GM23338 (cell line): Measurements from ENCODE around the gene CFHR2. TPM values are rescaled to one million over a fixed set of nuclear protein-coding genes. Genes with fewer than 3 reads are reported as not detected.

ENCODE experiments used
- CREB1 ChIP-seq: fragments of 250-450 bp; sonication (Bioruptor Pico); IDR thresholded peaks from 2 replicates; pipeline ENCODE4 v1.5.0; 2020; ENCODE audit warnings: low read depth, mild to moderate bottlenecking, moderate library complexity
- EZH2 ChIP-seq: fragments of 200-600 bp; sonication (generic); IDR thresholded peaks from one replicate; pipeline ENCODE4 v1.8.0; 2017; ENCODE audit warnings: antibody characterized with exemption, mild to moderate bottlenecking, low read depth; ENCODE audit not compliant: unreplicated experiment
- EZH2phosphoT487 ChIP-seq: fragments of 200-600 bp; sonication (generic); IDR thresholded peaks from one replicate; pipeline ENCODE4 v1.8.1; 2018; ENCODE audit warnings: antibody characterized with exemption; ENCODE audit not compliant: unreplicated experiment
- NANOG ChIP-seq: IDR thresholded peaks from 2 replicates; pipeline ENCODE4 v1.6.1; 2016; ENCODE audit warnings: antibody characterized with exemption, borderline replicate concordance
- POLR2AphosphoS5 ChIP-seq: IDR thresholded peaks from 2 replicates; pipeline ENCODE4 v1.6.1; 2016; ENCODE audit warnings: antibody characterized with exemption, low read depth
- REST ChIP-seq: IDR thresholded peaks from one replicate; pipeline ENCODE4 v1.6.1; 2018; ENCODE audit warnings: antibody characterized with exemption; ENCODE audit not compliant: unreplicated experiment
- STAT1 ChIP-seq: IDR thresholded peaks from one replicate; pipeline ENCODE4 v1.6.1; 2016; ENCODE audit warnings: antibody characterized with exemption; ENCODE audit not compliant: unreplicated experiment
- ZNF331 ChIP-seq: fragments of 250-450 bp; sonication (Bioruptor Pico); IDR thresholded peaks from 2 replicates; pipeline ENCODE4 v1.5.0; 2020; ENCODE audit warnings: low read depth, mild to moderate bottlenecking, moderate library complexity
- ZNF462 ChIP-seq: fragments of 250-450 bp; sonication (Bioruptor Pico); IDR thresholded peaks from 2 replicates; pipeline ENCODE4 v1.5.0; 2020; ENCODE audit warnings: mild to moderate bottlenecking, moderate library complexity
- polyA plus RNA-seq: library from polyadenylated mRNA; unstranded; fragments of >200 nt; fragmentation: Nextera tagmentation; extraction: Ambion mirVana; gene quantifications from 2 replicates; pipeline ENCODE4 v1.2.1, GENCODE V29; 2016
- total RNA-seq: library from RNA; depleted of rRNA; stranded (reverse); fragments of >200 nt; shearing (Covaris generic); gene quantifications from 2 replicates; pipeline ENCODE4 v1.2.3, GENCODE V29; 2014
- TF ChIP-seq, protein P1 (sequence below): IDR thresholded peaks from 2 replicates; pipeline ENCODE4 v1.6.1; 2016; ENCODE audit warnings: antibody characterized with exemption

The CFHR2 gene
- total and polyA plus RNA-seq, 2 experiments from 2014 or later = not detected

DNA sequence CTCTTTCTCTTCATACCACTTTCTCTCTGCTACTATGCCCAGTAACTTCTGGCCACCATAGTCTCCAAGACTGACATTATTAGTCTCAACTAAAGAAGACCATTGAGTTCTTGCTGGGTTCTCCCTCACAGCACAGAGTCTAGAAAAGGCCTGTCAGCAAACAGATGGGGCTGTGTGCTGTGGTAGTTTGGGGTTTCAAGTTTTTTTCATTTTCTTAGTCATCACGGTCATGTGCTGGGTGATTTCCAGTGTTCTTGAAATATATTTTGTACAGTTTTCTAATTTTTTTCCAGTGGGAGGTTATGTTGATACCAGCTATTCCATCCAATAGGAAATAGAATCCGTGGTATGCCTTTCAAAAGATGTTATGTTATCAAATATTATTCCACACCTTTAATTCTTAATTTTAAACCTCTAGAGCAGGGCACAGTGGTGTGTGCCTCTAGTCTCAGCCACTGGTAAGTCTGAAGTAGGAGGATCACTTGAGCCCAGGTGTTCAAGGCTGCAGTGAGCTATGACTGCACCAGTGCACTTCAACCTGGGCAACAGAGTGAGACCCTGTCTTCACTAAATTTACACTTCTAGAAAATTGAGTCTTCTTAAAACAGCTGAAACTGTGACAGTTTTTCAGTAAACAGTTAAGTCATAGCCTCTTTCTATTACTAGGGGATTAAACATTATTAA is 8.3 kb downstream of the CFHR2 start (continued):
- no peak for TF ChIP-seq ZNF462 (CRISPR knock-in tag)
- TF ChIP-seq CREB1 (CRISPR knock-in tag) = no peak
- no peak for TF ChIP-seq STAT1
- TF ChIP-seq REST = no peak
- TF ChIP-seq POLR2AphosphoS5 = no peak
- TF ChIP-seq EZH2 = no peak
- TF ChIP-seq NANOG = no peak
- no peak for TF ChIP-seq ZNF331 (CRISPR knock-in tag)
- TF ChIP-seq EZH2phosphoT487 = no peak
- TF ChIP-seq, protein P1, sequence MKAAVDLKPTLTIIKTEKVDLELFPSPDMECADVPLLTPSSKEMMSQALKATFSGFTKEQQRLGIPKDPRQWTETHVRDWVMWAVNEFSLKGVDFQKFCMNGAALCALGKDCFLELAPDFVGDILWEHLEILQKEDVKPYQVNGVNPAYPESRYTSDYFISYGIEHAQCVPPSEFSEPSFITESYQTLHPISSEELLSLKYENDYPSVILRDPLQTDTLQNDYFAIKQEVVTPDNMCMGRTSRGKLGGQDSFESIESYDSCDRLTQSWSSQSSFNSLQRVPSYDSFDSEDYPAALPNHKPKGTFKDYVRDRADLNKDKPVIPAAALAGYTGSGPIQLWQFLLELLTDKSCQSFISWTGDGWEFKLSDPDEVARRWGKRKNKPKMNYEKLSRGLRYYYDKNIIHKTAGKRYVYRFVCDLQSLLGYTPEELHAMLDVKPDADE = no peak
